Upper lobe of right lung (tissue), 1 donor: ENCODE results near the gene MAN1A2. TPM values are rescaled to one million over a fixed set of nuclear protein-coding genes. Genes with fewer than 3 reads are reported as not detected.

ENCODE experiments used
- ATAC-seq: fragments of 200-7000 bp; cut with Tn5 transposase; one replicate; pipeline ENCODE4 v1.9.1; 2020; ENCODE audit warnings: mild to moderate bottlenecking, moderate library complexity
- DNase-seq: peaks from one replicate; pipeline ENCODE4 v3.0.0-alpha.2; 2020
- H3K27ac ChIP-seq: fragments of 200-600 bp; one replicate; pipeline ENCODE4 v1.8.0; 2022
- H3K27me3 ChIP-seq: fragments of 200-600 bp; one replicate; pipeline ENCODE4 v1.8.0; 2022; ENCODE audit warnings: mild to moderate bottlenecking
- H3K36me3 ChIP-seq: fragments of 200-600 bp; one replicate; pipeline ENCODE4 v1.8.0; 2022
- H3K4me1 ChIP-seq: fragments of 200-600 bp; one replicate; pipeline ENCODE4 v1.8.0; 2022
- H3K4me3 ChIP-seq: fragments of 200-600 bp; one replicate; pipeline ENCODE4 v1.8.0; 2022; ENCODE audit warnings: mild to moderate bottlenecking
- H3K9me3 ChIP-seq: fragments of 200-600 bp; one replicate; pipeline ENCODE4 v1.8.0; 2022
- CTCF ChIP-seq: fragments of 200-600 bp; IDR thresholded peaks from one replicate; pipeline ENCODE4 v1.8.0; 2022; ENCODE audit warnings: antibody characterized with exemption
- intact Hi-C: fragments of 100-400 bp; cut with DNase I; formaldehyde crosslinking; loops from one replicate; pipeline ENCODE4 v1.11.0; 2022
- total RNA-seq: library from RNA; stranded (reverse); fragmentation: NEBNext Ultra II Directional; extraction: Animal tissue kit (Norgen Biotek cat#: 25700); gene quantifications from one replicate; pipeline ENCODE4 v1.2.1, GENCODE V29; 2021
- donor health status: DM: no; HTN: yes; CAD: no; lungs with severe emphysema.

MAN1A2 gene
- total RNA-seq, 1 donor from 2014 or later, result 40.3 TPM

DNA sequence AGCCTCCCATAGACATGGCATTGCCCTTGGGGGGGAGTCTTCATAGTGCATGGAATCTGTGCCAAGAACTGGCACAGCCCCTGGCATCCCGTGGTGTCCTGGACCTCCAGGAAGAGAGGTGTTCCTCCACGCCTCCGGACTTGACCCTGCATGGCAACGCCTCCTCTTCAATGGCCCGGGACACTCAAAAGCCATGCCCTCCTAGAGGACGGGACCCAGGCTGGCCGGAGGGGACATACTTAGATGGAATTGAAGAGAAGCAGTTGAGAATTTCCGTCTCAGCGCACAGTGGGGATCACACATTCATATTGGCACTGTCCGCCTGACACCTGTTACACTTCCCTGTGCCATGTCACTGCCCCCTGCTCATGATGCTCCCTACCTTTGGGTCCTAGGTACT lies 200.2 kb downstream of the MAN1A2 start:
- Histone ChIP-seq H3K4me1 (peaks cover 5% of the 10 kb centered on the region), H3K27me3 (no peaks in the 10 kb centered on the region), H3K27ac (no peak overlapping the region), H3K36me3 (no peaks in the 10 kb centered on the region), H3K4me3 (no peak overlapping the region), H3K9me3 (no peaks in the 10 kb centered on the region)
- DNase-seq, result peak; percentile 40
- intact Hi-C loops, result no loop called here
- TF ChIP-seq CTCF, result no peak
- no peak for ATAC-seq

DNA sequence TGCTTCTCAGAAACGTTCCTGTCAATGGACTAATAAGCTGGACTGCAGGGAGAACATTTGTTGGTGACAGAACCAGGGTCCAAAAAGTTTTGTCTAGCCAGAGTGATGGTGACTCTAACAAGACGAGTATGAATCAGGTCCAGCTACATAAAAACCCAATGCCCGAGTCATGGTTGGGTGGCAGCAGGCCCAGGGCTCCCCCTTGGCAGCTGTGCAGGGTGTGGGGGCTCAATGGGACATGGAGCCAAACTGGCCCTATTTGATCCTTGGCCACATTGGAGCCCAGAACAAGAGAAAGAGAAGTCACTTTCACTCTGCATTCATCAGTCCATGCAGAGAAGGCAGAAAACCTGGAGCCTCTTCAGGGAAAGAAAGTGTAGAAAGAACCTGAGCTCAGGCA lies 200.7 kb downstream of the MAN1A2 start:
- Histone ChIP-seq H3K27me3 (no peaks in the 10 kb centered on the region), H3K36me3 (no peaks in the 10 kb centered on the region), H3K9me3 (no peaks in the 10 kb centered on the region), H3K4me1 (peaks cover 5% of the 10 kb centered on the region), H3K4me3 (no peak overlapping the region), H3K27ac (no peak overlapping the region)
- no peak for DNase-seq
- TF ChIP-seq CTCF, result no peak
- ATAC-seq, result no peak
- intact Hi-C loops, result no loop called here

- intact Hi-C loops, result no loop called here
- Histone ChIP-seq H3K9me3 (no peaks in the 10 kb centered on the region), H3K4me3 (no peak overlapping the region), H3K27me3 (no peaks in the 10 kb centered on the region), H3K4me1 (peaks cover 5% of the 10 kb centered on the region), H3K36me3 (no peaks in the 10 kb centered on the region), H3K27ac (no peak overlapping the region)
- no peak for TF ChIP-seq CTCF
- ATAC-seq (no peak), DNase-seq (no peak)
Measured at GRCh38 chr1:117568999-117569398, 201.8 kb downstream of the MAN1A2 start.

- Histone ChIP-seq H3K9me3 (no peaks in the 10 kb centered on the region), H3K36me3 (no peaks in the 10 kb centered on the region), H3K4me3 (no peak overlapping the region), H3K27me3 (no peaks in the 10 kb centered on the region), H3K4me1 (peaks cover 5% of the 10 kb centered on the region), H3K27ac (no peak overlapping the region)
- DNase-seq (no peak), ATAC-seq (no peak)
- no peak for TF ChIP-seq CTCF
- intact Hi-C loops, result no loop called here
Measured at GRCh38 chr1:117569856-117570255, 202.6 kb downstream of the MAN1A2 start.

- intact Hi-C loops, result no loop called here
- peak overlapping the region; percentile 47 for H3K27ac ChIP-seq
- DNase-seq, result peak; percentile 70
Measured at GRCh38 chr1:117570988-117571409, 203.8 kb downstream of the MAN1A2 start.

More at GRCh38 chr1:117570988-117571409, 203.8 kb downstream of the MAN1A2 start:
- Histone ChIP-seq H3K36me3 (no peaks in the 10 kb centered on the region), H3K27me3 (no peaks in the 10 kb centered on the region), H3K9me3 (no peaks in the 10 kb centered on the region), H3K4me3 (no peak overlapping the region), H3K4me1 (peaks cover 5% of the 10 kb centered on the region)
- no peak for TF ChIP-seq CTCF
- peak; percentile 91 for ATAC-seq
